WTC11 (cell line): ENCODE measurements around the gene MAGI2. TPM values are rescaled to one million over a fixed set of nuclear protein-coding genes. Genes with fewer than 3 reads are reported as not detected.

ENCODE experiments used
- ATAC-seq: fragments of 200-7000 bp; cut with Tn5 transposase; 2 replicates; pipeline ENCODE4 v1.10.0; 2021; ENCODE audit warnings: mild to moderate bottlenecking, moderate library complexity
- CTCF ChIA-PET: fragments of 300-600 bp; sonication (Branson Sonifier 250); formaldehyde crosslinking; loops from one replicate; lab custom pipeline; 2021; ENCODE audit warnings: antibody characterized with exemption; lab: Charles Lee
- POLR2A ChIA-PET: fragments of 350-600 bp; sonication (Branson Sonifier 250); formaldehyde crosslinking; loops from one replicate; lab custom pipeline; 2021; ENCODE audit warnings: antibody characterized with exemption; lab: Charles Lee
- DNase-seq: peaks from one replicate; pipeline ENCODE4 v3.0.0; 2021; ENCODE audit warnings: low spot score
- H3K27ac Mint-ChIP-seq: 2 replicates; pipeline ENCODE4 v1.8.0; 2021; ENCODE audit warnings: mixed read lengths
- H3K27me3 Mint-ChIP-seq: 2 replicates; pipeline ENCODE4 v1.8.0; 2021; ENCODE audit warnings: low read depth, mild to moderate bottlenecking, moderate library complexity, mixed read lengths
- H3K36me3 Mint-ChIP-seq: 2 replicates; pipeline ENCODE4 v1.8.0; 2021; ENCODE audit warnings: mixed read lengths
- H3K4me1 Mint-ChIP-seq: 2 replicates; pipeline ENCODE4 v1.8.0; 2022; ENCODE audit warnings: mixed read lengths
- H3K4me3 Mint-ChIP-seq: 2 replicates; pipeline ENCODE4 v1.8.0; 2021; ENCODE audit warnings: mild to moderate bottlenecking, moderate library complexity, mixed read lengths
- H3K9me3 Mint-ChIP-seq: 2 replicates; pipeline ENCODE4 v1.8.0; 2021; ENCODE audit warnings: mixed read lengths
- CREM ChIP-seq: sonication (generic); formaldehyde crosslinking; IDR thresholded peaks from 2 replicates; pipeline ENCODE4 v1.8.1; 2022; ENCODE audit warnings: mild to moderate bottlenecking, missing genetic modification reagents, moderate library complexity
- FOXK1 ChIP-seq: sonication (generic); formaldehyde crosslinking; IDR thresholded peaks from 2 replicates; pipeline ENCODE4 v1.8.0; 2022; ENCODE audit warnings: mild to moderate bottlenecking, moderate library complexity, missing genetic modification reagents
- IRF2 ChIP-seq: sonication (generic); formaldehyde crosslinking; IDR thresholded peaks from 2 replicates; pipeline ENCODE4 v1.8.0; 2022; ENCODE audit warnings: low read depth, missing genetic modification reagents, borderline replicate concordance
- NFATC4 ChIP-seq: fragments of 250-450 bp; sonication (Bioruptor Pico); IDR thresholded peaks from 2 replicates; pipeline ENCODE4 v1.9.0; 2021; ENCODE audit warnings: mild to moderate bottlenecking
- SP1 ChIP-seq: sonication (generic); formaldehyde crosslinking; conservative IDR thresholded peaks from 2 replicates; pipeline ENCODE4 v1.8.1; 2022; ENCODE audit warnings: missing genetic modification reagents
- total RNA-seq: library from RNA; stranded (reverse); gene quantifications from 3 replicates; pipeline ENCODE4 v1.2.3, GENCODE V29; 2021
- TF ChIP-seq, protein P1 (sequence below): sonication (generic); formaldehyde crosslinking; IDR thresholded peaks from 2 replicates; pipeline ENCODE4 v1.8.1; 2023; ENCODE audit warnings: mild to moderate bottlenecking, missing genetic modification reagents, moderate library complexity
- TF ChIP-seq, protein P2 (sequence below): sonication (generic); formaldehyde crosslinking; IDR thresholded peaks from 2 replicates; pipeline ENCODE4 v1.8.1; 2023; ENCODE audit warnings: mild to moderate bottlenecking, missing genetic modification reagents, borderline replicate concordance
- TF ChIP-seq, protein P3 (sequence below): sonication (generic); formaldehyde crosslinking; IDR thresholded peaks from 2 replicates; pipeline ENCODE4 v1.8.1; 2022; ENCODE audit warnings: missing genetic modification reagents, borderline replicate concordance
- TF ChIP-seq, protein P4 (sequence below): sonication (generic); formaldehyde crosslinking; IDR thresholded peaks from 2 replicates; pipeline ENCODE4 v1.8.0; 2023; ENCODE audit warnings: mild to moderate bottlenecking, missing genetic modification reagents
- TF ChIP-seq, protein P5 (sequence below): sonication (generic); formaldehyde crosslinking; IDR thresholded peaks from 2 replicates; pipeline ENCODE4 v1.8.1; 2023; ENCODE audit warnings: mild to moderate bottlenecking, missing genetic modification reagents, moderate library complexity
- TF ChIP-seq, protein P6 (sequence below): sonication (generic); formaldehyde crosslinking; IDR thresholded peaks from 2 replicates; pipeline ENCODE4 v1.8.1; 2022; ENCODE audit warnings: low read depth, mild to moderate bottlenecking, moderate library complexity, missing genetic modification reagents, borderline replicate concordance

MAGI2 gene
- total RNA-seq, 1 experiment from 2014 or later, result 26.6 TPM

DNA sequence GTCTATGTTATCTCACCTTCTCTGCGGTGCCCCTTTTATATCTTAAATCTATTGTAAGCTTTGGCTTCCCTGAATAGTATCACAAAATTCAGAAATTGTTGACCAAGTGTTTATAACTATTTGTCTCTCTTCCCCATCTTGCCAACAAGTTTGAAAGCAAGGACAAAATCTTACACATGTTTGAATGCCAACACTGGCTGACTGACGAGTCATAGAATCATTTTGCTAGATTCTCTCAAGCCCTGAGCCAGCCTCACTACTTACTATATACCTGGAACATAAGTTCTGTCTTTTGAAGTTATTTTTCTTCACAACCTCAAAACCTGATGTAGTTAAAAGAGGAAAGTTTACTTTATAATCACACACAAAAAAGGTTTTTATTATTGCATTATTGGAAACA lies 954.2 kb downstream of the MAGI2 start (continued):
- TF ChIP-seq, protein P1, sequence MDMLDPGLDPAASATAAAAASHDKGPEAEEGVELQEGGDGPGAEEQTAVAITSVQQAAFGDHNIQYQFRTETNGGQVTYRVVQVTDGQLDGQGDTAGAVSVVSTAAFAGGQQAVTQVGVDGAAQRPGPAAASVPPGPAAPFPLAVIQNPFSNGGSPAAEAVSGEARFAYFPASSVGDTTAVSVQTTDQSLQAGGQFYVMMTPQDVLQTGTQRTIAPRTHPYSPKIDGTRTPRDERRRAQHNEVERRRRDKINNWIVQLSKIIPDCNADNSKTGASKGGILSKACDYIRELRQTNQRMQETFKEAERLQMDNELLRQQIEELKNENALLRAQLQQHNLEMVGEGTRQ (CRISPR knock-in tag), result no peak

DNA sequence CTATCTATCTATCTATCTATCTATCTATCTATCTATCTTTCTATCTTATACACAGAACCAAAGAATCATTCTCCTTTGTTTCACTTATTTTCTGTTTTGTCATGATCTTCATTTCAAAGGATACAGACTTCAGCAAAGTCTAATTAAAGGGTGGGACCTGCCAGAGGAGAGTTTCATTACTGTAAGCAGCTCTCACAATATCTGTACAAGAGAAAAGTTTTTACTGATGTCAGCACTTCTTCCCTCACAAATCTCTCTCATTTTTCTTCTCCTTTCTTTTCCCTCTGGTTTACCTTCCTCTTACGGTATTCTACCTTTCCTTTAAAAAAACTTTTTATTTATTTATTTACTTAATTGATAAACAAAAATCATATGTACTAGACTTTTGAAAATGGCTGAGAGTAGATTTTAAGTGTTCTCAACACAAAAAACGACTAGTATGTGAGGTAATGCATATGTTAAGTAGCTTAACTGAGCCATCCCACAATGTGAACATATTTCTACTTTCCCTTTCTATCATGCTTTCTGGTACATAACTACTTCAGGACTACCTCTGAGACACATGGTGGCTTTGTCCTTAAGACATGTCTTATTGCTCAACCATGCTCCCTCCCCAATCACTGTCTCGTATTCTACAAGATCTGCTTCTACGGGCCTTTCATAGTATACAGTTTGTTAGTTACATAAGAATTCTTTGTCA lies 955.6 kb downstream of the MAGI2 start:
- H3K27me3 Mint-ChIP-seq, result no peaks in the 10 kb centered on the region
- ChIA-PET CTCF (no interaction called here), POLR2A (no interaction called here)
- ATAC-seq (peak; percentile 16; the same call in 1 of the 2 replicates), DNase-seq (no peak)
- no peak overlapping the region for H3K4me3 Mint-ChIP-seq
- peaks cover 10% of the 10 kb centered on the region for H3K36me3 Mint-ChIP-seq
- H3K27ac Mint-ChIP-seq, result peak overlapping the region; percentile 33; the same call in 1 of the 2 replicates
- H3K4me1 Mint-ChIP-seq, result peaks cover 46% of the 10 kb centered on the region
- TF ChIP-seq SP1 (CRISPR knock-in tag), result no peak
- no peak for TF ChIP-seq NFATC4
- TF ChIP-seq CREM (CRISPR knock-in tag), result no peak
- TF ChIP-seq, protein P2, sequence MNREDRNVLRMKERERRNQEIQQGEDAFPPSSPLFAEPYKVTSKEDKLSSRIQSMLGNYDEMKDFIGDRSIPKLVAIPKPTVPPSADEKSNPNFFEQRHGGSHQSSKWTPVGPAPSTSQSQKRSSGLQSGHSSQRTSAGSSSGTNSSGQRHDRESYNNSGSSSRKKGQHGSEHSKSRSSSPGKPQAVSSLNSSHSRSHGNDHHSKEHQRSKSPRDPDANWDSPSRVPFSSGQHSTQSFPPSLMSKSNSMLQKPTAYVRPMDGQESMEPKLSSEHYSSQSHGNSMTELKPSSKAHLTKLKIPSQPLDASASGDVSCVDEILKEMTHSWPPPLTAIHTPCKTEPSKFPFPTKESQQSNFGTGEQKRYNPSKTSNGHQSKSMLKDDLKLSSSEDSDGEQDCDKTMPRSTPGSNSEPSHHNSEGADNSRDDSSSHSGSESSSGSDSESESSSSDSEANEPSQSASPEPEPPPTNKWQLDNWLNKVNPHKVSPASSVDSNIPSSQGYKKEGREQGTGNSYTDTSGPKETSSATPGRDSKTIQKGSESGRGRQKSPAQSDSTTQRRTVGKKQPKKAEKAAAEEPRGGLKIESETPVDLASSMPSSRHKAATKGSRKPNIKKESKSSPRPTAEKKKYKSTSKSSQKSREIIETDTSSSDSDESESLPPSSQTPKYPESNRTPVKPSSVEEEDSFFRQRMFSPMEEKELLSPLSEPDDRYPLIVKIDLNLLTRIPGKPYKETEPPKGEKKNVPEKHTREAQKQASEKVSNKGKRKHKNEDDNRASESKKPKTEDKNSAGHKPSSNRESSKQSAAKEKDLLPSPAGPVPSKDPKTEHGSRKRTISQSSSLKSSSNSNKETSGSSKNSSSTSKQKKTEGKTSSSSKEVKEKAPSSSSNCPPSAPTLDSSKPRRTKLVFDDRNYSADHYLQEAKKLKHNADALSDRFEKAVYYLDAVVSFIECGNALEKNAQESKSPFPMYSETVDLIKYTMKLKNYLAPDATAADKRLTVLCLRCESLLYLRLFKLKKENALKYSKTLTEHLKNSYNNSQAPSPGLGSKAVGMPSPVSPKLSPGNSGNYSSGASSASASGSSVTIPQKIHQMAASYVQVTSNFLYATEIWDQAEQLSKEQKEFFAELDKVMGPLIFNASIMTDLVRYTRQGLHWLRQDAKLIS, result no peak
- TF ChIP-seq, protein P3, sequence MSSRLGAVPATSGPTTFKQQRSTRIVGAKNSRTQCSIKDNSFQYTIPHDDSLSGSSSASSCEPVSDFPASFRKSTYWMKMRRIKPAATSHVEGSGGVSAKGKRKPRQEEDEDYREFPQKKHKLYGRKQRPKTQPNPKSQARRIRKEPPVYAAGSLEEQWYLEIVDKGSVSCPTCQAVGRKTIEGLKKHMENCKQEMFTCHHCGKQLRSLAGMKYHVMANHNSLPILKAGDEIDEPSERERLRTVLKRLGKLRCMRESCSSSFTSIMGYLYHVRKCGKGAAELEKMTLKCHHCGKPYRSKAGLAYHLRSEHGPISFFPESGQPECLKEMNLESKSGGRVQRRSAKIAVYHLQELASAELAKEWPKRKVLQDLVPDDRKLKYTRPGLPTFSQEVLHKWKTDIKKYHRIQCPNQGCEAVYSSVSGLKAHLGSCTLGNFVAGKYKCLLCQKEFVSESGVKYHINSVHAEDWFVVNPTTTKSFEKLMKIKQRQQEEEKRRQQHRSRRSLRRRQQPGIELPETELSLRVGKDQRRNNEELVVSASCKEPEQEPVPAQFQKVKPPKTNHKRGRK, result no peak
- no peak for TF ChIP-seq FOXK1 (CRISPR knock-in tag)
- TF ChIP-seq, protein P4, sequence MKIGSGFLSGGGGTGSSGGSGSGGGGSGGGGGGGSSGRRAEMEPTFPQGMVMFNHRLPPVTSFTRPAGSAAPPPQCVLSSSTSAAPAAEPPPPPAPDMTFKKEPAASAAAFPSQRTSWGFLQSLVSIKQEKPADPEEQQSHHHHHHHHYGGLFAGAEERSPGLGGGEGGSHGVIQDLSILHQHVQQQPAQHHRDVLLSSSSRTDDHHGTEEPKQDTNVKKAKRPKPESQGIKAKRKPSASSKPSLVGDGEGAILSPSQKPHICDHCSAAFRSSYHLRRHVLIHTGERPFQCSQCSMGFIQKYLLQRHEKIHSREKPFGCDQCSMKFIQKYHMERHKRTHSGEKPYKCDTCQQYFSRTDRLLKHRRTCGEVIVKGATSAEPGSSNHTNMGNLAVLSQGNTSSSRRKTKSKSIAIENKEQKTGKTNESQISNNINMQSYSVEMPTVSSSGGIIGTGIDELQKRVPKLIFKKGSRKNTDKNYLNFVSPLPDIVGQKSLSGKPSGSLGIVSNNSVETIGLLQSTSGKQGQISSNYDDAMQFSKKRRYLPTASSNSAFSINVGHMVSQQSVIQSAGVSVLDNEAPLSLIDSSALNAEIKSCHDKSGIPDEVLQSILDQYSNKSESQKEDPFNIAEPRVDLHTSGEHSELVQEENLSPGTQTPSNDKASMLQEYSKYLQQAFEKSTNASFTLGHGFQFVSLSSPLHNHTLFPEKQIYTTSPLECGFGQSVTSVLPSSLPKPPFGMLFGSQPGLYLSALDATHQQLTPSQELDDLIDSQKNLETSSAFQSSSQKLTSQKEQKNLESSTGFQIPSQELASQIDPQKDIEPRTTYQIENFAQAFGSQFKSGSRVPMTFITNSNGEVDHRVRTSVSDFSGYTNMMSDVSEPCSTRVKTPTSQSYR (CRISPR knock-in tag), result no peak
- TF ChIP-seq, protein P5, sequence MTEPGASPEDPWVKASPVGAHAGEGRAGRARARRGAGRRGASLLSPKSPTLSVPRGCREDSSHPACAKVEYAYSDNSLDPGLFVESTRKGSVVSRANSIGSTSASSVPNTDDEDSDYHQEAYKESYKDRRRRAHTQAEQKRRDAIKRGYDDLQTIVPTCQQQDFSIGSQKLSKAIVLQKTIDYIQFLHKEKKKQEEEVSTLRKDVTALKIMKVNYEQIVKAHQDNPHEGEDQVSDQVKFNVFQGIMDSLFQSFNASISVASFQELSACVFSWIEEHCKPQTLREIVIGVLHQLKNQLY (CRISPR knock-in tag), result no peak
- TF ChIP-seq, protein P6, sequence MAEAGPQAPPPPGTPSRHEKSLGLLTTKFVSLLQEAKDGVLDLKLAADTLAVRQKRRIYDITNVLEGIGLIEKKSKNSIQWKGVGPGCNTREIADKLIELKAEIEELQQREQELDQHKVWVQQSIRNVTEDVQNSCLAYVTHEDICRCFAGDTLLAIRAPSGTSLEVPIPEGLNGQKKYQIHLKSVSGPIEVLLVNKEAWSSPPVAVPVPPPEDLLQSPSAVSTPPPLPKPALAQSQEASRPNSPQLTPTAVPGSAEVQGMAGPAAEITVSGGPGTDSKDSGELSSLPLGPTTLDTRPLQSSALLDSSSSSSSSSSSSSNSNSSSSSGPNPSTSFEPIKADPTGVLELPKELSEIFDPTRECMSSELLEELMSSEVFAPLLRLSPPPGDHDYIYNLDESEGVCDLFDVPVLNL (CRISPR knock-in tag), result no peak
- TF ChIP-seq IRF2, result no peak
- no peaks in the 10 kb centered on the region for H3K9me3 Mint-ChIP-seq
